LHCN-M2 (cell line): ENCODE measurements around the gene NAA40. TPM values are rescaled to one million over a fixed set of nuclear protein-coding genes. Genes with fewer than 3 reads are reported as not detected.

ENCODE experiments used
- DNase-seq: peaks from one replicate; pipeline ENCODE4 v3.0.0-alpha.2; 2012; ENCODE audit warnings: low read depth
- polyA plus RNA-seq: library from polyadenylated mRNA; unstranded; fragments of >200 nt; gene quantifications from one replicate; pipeline ENCODE4 v1.2.1, GENCODE V29; 2012; ENCODE audit warnings: missing spikeins
- total RNA-seq: library from RNA; depleted of rRNA; stranded (reverse); fragments of >200 nt; gene quantifications from 2 replicates; pipeline ENCODE4 v1.2.3, GENCODE V29; 2014; rRNA removed

Gene NAA40
- 17.6 and 18.3 TPM in 2 replicates for total RNA-seq
- polyA plus RNA-seq: 10.4 TPM

DNA sequence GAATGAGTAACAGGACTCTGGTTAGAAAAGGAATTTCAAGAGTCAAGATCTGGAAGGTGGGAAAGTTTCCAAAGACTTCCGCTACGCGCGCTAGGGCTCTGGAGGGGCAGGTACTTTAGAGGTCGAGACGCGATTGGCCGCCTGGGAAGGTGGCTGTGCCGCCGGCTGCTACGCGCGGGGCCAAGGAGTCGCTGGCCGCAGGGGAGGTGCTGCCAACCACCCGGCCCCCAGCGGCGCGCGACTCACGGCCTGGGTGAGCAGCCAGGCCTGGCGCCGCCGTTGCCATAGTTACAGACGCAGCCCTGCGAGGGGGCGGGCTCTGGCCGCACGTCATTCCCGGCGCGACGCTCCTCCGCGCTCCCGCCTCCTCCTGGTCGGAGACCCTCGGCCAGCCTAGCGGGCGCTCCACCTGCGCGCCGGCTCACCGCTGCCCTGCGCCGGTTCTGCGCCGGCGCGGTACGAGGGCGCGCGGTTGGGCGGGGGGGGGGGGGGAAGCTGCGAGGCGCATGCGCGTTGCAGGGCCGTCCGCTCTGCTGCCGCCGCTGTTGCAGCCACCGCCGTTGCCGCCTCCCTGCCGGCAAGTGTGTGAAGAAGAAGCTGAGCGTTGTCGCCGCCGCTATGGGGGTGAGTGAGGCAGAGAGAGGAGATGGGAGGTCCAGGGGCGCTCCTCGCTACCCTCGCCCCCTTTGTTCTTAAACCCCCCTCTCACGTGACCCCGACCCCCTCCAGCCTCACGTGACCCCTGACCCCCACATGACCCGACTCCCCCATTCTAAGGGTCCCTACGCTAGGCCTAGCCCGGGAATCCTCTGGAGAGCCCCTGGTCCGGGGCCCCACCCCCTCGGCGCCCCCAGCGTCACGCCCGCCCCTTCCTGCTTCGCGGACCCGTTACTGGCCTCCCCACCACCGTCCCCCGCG, at the start of gene NAA40:
Gene NAA40, plus strand, starts transcription at position 524 of the 918 bp plus-strand sequence. Its CDS starts 95 bp downstream, at position 619.
- DNase-seq: peak; percentile 94

- DNase-seq: no peak
Measured at GRCh38 chr11:63889344-63889743, 49.5 kb upstream of the NAA40 start.

DNA sequence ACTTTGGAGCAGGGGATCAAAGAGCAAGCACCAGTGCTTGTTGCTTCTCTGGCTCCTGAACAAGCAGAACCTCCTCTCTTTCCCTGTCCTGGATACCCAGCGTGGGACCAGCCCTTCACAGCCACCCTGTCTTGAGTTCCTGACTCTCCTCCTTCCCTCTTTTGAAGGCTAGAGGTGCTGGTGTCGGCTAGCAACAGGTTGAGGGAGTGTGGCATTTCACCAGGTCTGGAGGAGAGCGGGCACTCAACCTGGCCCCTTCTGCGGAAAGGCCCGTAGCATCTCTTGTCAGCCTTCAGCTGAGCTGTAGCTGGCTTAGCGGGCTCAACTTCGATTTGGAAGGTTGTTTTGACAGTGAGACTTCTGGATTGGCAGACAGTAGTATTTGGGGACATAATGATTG, 48.4 kb upstream of the NAA40 start:
- DNase-seq: no peak

GRCh38 chr11:63892228-63892627, 46.6 kb upstream of the NAA40 start:
- DNase-seq: peak; percentile 25

GRCh38 chr11:63893355-63893754, 45.4 kb upstream of the NAA40 start:
- no peak for DNase-seq

GRCh38 chr11:63896071-63896470, 42.7 kb upstream of the NAA40 start:
- no peak for DNase-seq

GRCh38 chr11:63897459-63898146, 41.2 kb upstream of the NAA40 start:
- no peak for DNase-seq

- DNase-seq: peak; percentile 29
Measured at GRCh38 chr11:63901660-63902059, 37.1 kb upstream of the NAA40 start.

- DNase-seq: no peak
Measured at GRCh38 chr11:63903884-63904283, 34.9 kb upstream of the NAA40 start.

DNA sequence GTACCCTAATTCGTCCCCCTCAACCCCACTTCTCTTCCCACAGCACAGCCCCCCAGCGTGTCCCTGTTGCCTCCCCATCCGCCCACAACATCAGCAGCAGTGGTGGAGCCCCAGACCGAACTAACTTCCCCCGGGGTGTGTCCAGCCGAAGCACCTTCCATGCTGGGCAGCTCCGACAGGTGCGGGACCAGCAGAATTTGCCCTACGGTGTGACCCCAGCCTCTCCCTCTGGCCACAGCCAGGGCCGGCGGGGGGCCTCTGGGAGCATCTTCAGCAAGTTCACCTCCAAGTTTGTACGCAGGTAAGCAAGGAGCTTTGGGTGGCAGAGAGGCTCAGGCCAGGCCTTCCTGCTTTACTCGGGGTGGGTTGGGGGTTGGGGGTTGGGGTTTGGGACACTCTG, 34.1 kb upstream of the NAA40 start:
- DNase-seq: no peak

DNA sequence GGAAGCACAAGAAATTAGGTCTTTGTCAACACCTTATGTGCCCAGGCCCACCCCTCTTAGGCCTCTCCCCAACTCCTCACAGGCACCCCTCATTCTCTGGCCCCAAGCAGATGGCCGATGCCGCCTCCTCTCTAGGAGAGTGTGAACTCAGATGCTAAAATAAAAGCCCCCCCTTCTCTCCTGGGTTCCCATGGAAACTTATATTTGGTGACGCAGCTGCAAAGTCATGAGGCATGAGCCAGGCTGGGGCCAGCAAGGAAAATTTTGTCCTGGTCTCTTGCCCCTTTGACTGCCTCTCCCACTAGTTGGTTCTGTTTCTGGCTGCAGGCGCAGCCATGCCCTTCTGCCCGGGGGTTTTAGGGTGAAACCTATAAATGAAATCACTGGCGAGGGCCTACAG, 33.6 kb upstream of the NAA40 start:
- DNase-seq: peak; percentile 14

- DNase-seq: no peak
Measured at GRCh38 chr11:63906087-63906486, 32.7 kb upstream of the NAA40 start.

DNA sequence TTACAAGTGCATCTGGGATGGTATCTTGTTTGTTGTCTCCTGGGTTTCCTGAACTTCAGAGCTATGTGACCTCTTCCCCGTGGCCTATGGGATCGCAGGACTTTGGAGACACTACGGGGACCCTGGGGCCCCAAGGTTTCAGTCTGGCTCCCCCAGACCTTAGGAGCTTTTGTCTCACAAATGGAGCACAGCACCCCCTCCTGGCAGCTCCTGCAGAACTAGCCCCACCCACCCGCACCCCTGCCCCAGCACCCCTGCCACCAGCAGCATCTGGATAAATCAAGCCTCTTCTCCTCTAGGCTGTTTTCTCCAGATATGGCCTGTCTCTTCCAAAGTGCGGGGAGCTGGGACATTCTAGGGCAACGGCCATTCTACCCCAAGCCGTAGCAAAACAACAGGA, 32.2 kb upstream of the NAA40 start:
- DNase-seq: peak; percentile 15

- DNase-seq: no peak
Measured at GRCh38 chr11:63907063-63907462, 31.7 kb upstream of the NAA40 start.

- no peak for DNase-seq
Measured at GRCh38 chr11:63907808-63908530, 30.8 kb upstream of the NAA40 start.

GRCh38 chr11:63908631-63909401, 30.0 kb upstream of the NAA40 start:
- no peak for DNase-seq

DNA sequence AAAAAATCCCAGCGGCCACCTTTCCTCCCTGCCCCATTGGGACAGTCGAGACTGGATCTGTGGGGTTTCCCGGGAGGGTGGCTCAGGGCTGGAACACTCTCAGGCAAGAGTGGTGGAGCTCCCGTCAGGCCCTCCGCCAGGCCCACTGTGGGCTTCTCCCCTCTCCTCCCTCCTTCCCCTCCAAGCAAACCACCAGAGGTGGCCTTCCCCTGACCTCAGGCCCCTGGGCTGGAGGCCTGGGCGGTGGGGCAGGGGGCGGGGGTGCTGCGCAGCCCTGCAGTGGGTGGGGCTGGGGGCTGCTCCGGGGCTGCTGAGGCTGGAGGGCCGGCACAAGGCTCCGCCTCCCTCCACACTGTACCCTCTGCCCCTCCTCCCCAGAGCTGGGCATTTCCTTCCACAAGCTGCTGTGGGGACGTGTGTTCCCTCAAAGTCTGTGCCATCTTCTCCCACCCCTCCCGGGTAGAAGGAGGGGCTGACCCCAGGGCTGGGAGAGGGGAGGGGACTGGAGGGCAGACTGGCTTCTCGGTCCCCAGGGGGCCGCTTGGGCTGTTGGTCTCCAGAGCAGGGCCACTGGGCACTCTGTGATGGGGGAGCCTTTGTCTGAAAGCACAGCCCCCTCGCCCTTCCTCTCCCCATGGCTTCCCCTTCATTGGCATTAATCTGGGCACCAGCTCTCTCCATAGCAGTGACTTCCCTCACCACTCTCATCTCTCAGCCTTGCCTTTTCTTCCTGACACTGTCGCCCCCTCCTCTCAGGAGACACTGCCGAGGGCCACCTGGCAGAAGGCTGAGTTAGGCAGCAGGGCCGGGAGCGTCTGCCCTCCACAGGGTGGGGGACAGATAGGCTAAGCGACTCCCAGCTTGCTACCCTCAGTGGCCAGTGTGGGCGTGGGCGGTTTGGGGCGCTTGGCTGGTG, 29.0 kb upstream of the NAA40 start:
- no peak for DNase-seq

- DNase-seq: no peak
Measured at GRCh38 chr11:63910675-63911074, 28.1 kb upstream of the NAA40 start.

GRCh38 chr11:63911440-63911839, 27.4 kb upstream of the NAA40 start:
- DNase-seq: no peak

DNA sequence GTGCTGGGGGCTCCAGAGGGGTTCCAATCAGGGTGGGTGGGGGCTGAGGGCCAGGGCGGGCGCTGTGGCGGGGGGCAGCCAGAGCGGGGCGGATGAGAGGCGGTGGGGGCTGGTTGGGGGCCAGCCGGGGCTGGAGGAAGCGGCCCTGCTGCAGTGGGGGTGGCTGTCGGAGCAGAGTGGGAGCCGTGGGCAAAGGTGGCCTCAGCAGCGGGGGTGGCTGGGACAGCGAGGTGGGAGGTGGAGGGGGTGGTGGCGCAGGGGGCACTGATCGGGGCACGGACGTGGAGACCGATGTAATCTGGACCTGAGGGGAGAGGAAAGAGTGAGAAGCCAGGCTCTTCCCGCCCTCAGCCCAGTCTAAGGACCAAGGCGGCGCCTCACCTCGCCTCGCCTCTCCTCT, 26.9 kb upstream of the NAA40 start:
- DNase-seq: no peak
